Ectodermal cell (in vitro differentiated cells): Measurements from ENCODE around the gene PRR4.

Source experiments
- H3K27ac ChIP-seq: 2 replicates; pipeline ENCODE4 v1.7.0; 2013; ENCODE audit warnings: mild to moderate bottlenecking, low read depth, low read length; ENCODE audit not compliant: insufficient read depth, poor library complexity, severe bottlenecking
- H3K27me3 ChIP-seq: 2 replicates; pipeline ENCODE4 v1.7.0; 2013; ENCODE audit warnings: mild to moderate bottlenecking, low read length; ENCODE audit not compliant: insufficient read depth, control insufficient read depth, poor library complexity, severe bottlenecking
- H3K36me3 ChIP-seq: one replicate; pipeline ENCODE4 v1.7.0; 2013; ENCODE audit warnings: low read length; ENCODE audit not compliant: control insufficient read depth, insufficient read depth
- H3K4me1 ChIP-seq: one replicate; pipeline ENCODE4 v1.7.0; 2013; ENCODE audit warnings: low read length; ENCODE audit not compliant: control insufficient read depth, insufficient read depth
- H3K4me3 ChIP-seq: 2 replicates; pipeline ENCODE4 v1.7.0; 2013; ENCODE audit warnings: low read depth, low read length, control low read depth; ENCODE audit not compliant: insufficient read depth
- H3K9me3 ChIP-seq: 2 replicates; pipeline ENCODE4 v1.7.0; 2013; ENCODE audit warnings: mild to moderate bottlenecking, low read length, moderate library complexity; ENCODE audit not compliant: control insufficient read depth
- WGBS, 2 experiments: methylation state at CpG; one replicate each; pipeline ENCODE4 v1.1.7; 2013; ENCODE audit warnings: missing lambda C conversion rate in 2 of 2; 5-methylcytosine and 5-hydroxymethylcytosine counted together

PRR4 gene

GRCh38 chr12:10807186-10807585 lies 42.1 kb downstream of the PRR4 start, which contains the start of gene TAS2R8:
TAS2R8 (minus strand) TSS chr12:10807286; CDS start chr12:10806980, 306 bp downstream.
- Histone ChIP-seq H3K4me1 (peaks cover 2% of the 10 kb centered on the region), H3K36me3 (no peaks in the 10 kb centered on the region), H3K27me3 (no peaks in the 10 kb centered on the region), H3K27ac (no peak within 1 kb of the TSS), H3K9me3 (no peaks in the 10 kb centered on the region), H3K4me3 (no peak within 1 kb of the TSS)
- whole genome bisulfite sequencing, 2 experiments = no CpG with 5 or more reads among the region's 1 CpG

GRCh38 chr12:10802587-10802986 lies 46.7 kb downstream of the PRR4 start, which contains the start of gene TAS2R7:
TAS2R7 (minus strand) TSS chr12:10802627; CDS start chr12:10802570, 57 bp downstream.
- no peak within 1 kb of the TSS for H3K4me3 ChIP-seq
- H3K36me3 ChIP-seq = no peaks in the 10 kb centered on the region
- no peaks in the 10 kb centered on the region for H3K9me3 ChIP-seq
- WGBS, 2 experiments = 66 to 68% methylated on average over 4 of the region's 4 CpGs
- no peaks in the 10 kb centered on the region for H3K27me3 ChIP-seq
- H3K4me1 ChIP-seq = peaks cover 8% of the 10 kb centered on the region
- H3K27ac ChIP-seq = no peak within 1 kb of the TSS

GRCh38 chr12:10801741-10802140 lies 47.5 kb downstream of the PRR4 start:
- WGBS, 2 experiments = 55 to 61% methylated on average over 5 of the region's 5 CpGs
- peaks cover 8% of the 10 kb centered on the region for H3K4me1 ChIP-seq
- no peaks in the 10 kb centered on the region for H3K36me3 ChIP-seq
- H3K9me3 ChIP-seq = no peaks in the 10 kb centered on the region
- no peaks in the 10 kb centered on the region for H3K27me3 ChIP-seq
- no peak overlapping the region for H3K27ac ChIP-seq
- H3K4me3 ChIP-seq = no peak overlapping the region
